Activated CD8-positive, alpha-beta memory T cell treated with anti-CD3 and anti-CD28 coated beads for 36 hours (primary cell): ENCODE results near the gene DES. TPM values are rescaled to one million over a fixed set of nuclear protein-coding genes. Genes with fewer than 3 reads are reported as not detected.

Source experiments
- CTCF ChIA-PET: fragments of 350-600 bp; sonication (Branson Sonifier 250); formaldehyde crosslinking; loops from one replicate; lab custom pipeline; 2021; ENCODE audit warnings: antibody characterized with exemption; lab: Charles Lee
- POLR2A ChIA-PET: fragments of 350-600 bp; sonication (Branson Sonifier 250); formaldehyde crosslinking; loops from one replicate; lab custom pipeline; 2021; ENCODE audit warnings: antibody characterized with exemption; lab: Charles Lee
- total RNA-seq, 2 experiments: library from RNA; stranded (reverse); gene quantifications; one replicate each; pipeline ENCODE4 v1.2.3, GENCODE V29; 2021

Gene DES
- total RNA-seq, 2 experiments from 2014 or later: not detected

GRCh38 chr2:219444566-219445091 is 26.5 kb downstream of the DES start:
- ChIA-PET CTCF (interaction anchor here (1.0 kb wide), 1 partner anchor 41 kb away, joined by 3 read pairs; no protein-coding TSS in a partner anchor), POLR2A (no interaction called here)

- POLR2A ChIA-PET: no interaction called here
- CTCF ChIA-PET: interaction anchor here (1.0 to 1.6 kb wide), 2 partner anchors 13 to 42 kb away, joined by 3 read pairs; no protein-coding TSS in a partner anchor
These were observed 27.1 kb downstream of the DES start for GRCh38 chr2:219445220-219445640.

GRCh38 chr2:219446101-219446504 is 27.9 kb downstream of the DES start:
- ChIA-PET CTCF (interaction anchor here (0.6 to 1.6 kb wide), 3 partner anchors 12 to 44 kb away, joined by 3 to 5 read pairs (median 3); no protein-coding TSS in a partner anchor), POLR2A (no interaction called here)

GRCh38 chr2:219446689-219447088 is 28.5 kb downstream of the DES start:
- ChIA-PET POLR2A (no interaction called here), CTCF (interaction anchor here (0.6 to 1.6 kb wide), 3 partner anchors 12 to 45 kb away, joined by 3 to 5 read pairs (median 3); no protein-coding TSS in a partner anchor)

- CTCF ChIA-PET: interaction anchor here (1.5 kb wide), 1 partner anchor 12 kb away, joined by 5 read pairs; no protein-coding TSS in a partner anchor
These were observed 29.3 kb downstream of the DES start for GRCh38 chr2:219447242-219448098.

GRCh38 chr2:219448099-219448775 is 30.1 kb downstream of the DES start:
- ChIA-PET CTCF (no interaction called here), POLR2A (no interaction called here)

More at GRCh38 chr2:219447242-219448098, 29.3 kb downstream of the DES start:
- POLR2A ChIA-PET: interaction anchor here (0.5 kb wide), 1 partner anchor 70 kb away, joined by 4 read pairs; no protein-coding TSS in a partner anchor

- POLR2A ChIA-PET: no interaction called here
- CTCF ChIA-PET: no interaction called here
These were observed 30.7 kb downstream of the DES start for GRCh38 chr2:219448776-219449341.

GRCh38 chr2:219449609-219450008 is 31.4 kb downstream of the DES start:
- ChIA-PET POLR2A (no interaction called here), CTCF (no interaction called here)

- ChIA-PET CTCF (interaction anchor here (0.6 kb wide), 1 partner anchor 58 kb away, joined by 3 read pairs; no protein-coding TSS in a partner anchor), POLR2A (no interaction called here)
These were observed 33.6 kb downstream of the DES start for GRCh38 chr2:219451661-219452360.

GRCh38 chr2:219452361-219453317 is 34.5 kb downstream of the DES start:
- ChIA-PET POLR2A (no interaction called here), CTCF (interaction anchor here (0.6 kb wide), 1 partner anchor 57 kb away, joined by 3 read pairs; no protein-coding TSS in a partner anchor)

GRCh38 chr2:219453671-219454590 is 35.8 kb downstream of the DES start:
- ChIA-PET CTCF (no interaction called here), POLR2A (no interaction called here)

GRCh38 chr2:219455581-219455980 is 37.4 kb downstream of the DES start:
- ChIA-PET POLR2A (no interaction called here), CTCF (interaction anchor here (0.6 kb wide), 1 partner anchor 33 kb away, joined by 4 read pairs; no protein-coding TSS in a partner anchor)

- ChIA-PET CTCF (interaction anchor here (0.6 to 2.3 kb wide), 6 partner anchors 12 to 113 kb away, joined by 3 to 7 read pairs (median 4); partner anchors contain the start of gene OBSL1), POLR2A (no interaction called here)
These were observed 39.7 kb downstream of the DES start for GRCh38 chr2:219457784-219458369.

- CTCF ChIA-PET: interaction anchor here (1.0 to 2.8 kb wide), 6 partner anchors 12 to 75 kb away, joined by 3 to 15 read pairs (median 6); no protein-coding TSS in a partner anchor
- POLR2A ChIA-PET: no interaction called here
These were observed 40.8 kb downstream of the DES start for GRCh38 chr2:219458996-219459395.

GRCh38 chr2:219459460-219460311 is 41.5 kb downstream of the DES start:
- ChIA-PET POLR2A (no interaction called here), CTCF (interaction anchor here (0.6 to 2.8 kb wide), 8 partner anchors 11 to 74 kb away, joined by 3 to 15 read pairs (median 4); no protein-coding TSS in a partner anchor)
